LNCAP (cell line): ENCODE data around the gene FANCE.

Experiments
- TF ChIP-seq, protein P1 (sequence below): fragments of 450-650 bp; IDR thresholded peaks from 2 replicates; pipeline ENCODE4 v1.5.1; 2017; ENCODE audit warnings: mild to moderate bottlenecking

Gene FANCE

DNA sequence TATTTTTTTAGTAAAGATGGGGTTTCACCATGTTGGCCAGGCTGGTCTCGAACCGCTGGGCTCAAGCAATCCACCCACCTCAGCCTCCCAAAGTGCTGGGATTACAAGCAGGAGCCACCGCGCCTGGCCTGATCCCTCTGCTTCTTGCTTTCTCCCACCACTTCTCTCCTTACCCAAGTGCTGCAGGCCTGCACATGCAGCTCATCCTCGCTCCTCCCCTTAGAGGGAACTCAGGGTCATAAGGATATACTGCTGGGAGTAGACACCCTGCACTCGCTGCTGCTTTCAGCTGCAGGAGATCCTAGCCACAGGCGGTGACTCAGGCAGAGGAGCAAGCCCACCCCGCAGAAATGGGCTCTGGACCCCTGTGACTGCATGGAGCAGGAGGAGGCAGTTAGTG, 40.0 kb upstream of the FANCE start:
- TF ChIP-seq, protein P1, sequence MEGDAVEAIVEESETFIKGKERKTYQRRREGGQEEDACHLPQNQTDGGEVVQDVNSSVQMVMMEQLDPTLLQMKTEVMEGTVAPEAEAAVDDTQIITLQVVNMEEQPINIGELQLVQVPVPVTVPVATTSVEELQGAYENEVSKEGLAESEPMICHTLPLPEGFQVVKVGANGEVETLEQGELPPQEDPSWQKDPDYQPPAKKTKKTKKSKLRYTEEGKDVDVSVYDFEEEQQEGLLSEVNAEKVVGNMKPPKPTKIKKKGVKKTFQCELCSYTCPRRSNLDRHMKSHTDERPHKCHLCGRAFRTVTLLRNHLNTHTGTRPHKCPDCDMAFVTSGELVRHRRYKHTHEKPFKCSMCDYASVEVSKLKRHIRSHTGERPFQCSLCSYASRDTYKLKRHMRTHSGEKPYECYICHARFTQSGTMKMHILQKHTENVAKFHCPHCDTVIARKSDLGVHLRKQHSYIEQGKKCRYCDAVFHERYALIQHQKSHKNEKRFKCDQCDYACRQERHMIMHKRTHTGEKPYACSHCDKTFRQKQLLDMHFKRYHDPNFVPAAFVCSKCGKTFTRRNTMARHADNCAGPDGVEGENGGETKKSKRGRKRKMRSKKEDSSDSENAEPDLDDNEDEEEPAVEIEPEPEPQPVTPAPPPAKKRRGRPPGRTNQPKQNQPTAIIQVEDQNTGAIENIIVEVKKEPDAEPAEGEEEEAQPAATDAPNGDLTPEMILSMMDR = no peak

DNA sequence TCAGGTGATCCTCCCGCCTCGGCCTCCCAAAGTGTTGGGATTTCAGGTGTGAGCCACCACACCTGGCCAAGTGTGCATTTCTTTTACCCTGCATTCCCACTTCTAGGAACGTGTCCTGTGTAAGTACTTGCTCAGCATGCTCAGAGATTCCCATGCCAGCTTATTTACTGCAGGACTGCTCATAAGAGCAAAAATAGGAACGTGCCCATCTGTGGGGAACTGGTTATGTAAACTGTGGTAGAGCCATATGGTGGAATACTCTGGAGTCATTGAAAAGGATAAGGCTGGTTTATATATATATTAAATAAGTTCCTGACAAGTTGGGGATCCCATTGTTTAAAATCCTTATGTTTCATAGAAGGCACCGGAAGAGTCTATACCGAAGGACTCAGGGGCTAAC, 38.2 kb upstream of the FANCE start:
- TF ChIP-seq, protein P1 = no peak

DNA sequence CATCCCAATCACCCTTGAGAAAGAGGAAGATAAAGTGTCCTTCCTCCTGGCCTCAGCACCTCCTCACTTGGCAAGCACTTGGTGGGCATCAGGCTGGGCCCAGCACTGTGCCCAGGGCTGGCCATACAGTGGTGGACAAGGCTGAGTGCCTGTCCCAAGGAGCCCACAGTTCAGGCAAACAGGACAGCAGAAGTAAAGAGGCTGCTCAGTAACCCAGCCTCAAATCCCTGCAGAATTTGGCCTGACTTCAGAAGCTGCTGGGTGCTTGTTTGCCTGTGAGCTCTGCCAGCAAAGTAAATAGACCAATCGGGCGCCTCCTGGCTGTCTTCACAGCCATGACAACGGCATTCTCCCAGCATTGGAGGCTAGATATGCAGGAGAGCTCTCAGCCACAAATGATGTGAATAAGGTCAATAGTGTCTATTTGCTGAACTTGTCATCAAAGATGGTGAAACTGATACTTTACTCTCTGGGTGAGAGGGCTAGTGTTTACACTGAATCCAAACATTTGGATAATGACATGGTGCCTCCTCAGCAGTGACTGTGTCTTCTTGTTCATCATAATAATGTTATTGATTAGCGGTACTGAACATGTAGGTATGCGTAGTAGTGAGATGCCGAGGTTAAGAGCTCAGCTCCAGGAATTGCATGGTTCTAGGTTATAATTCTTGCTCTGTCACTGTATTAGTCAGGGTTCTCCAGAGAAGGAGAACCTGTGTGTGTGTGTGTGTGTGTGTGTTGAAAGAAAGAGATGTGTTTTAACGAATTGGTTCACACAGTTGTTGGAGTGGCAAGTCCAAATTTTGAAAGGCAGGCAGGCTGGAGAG, 36.9 kb upstream of the FANCE start:
- TF ChIP-seq, protein P1 = peak; percentile 61

DNA sequence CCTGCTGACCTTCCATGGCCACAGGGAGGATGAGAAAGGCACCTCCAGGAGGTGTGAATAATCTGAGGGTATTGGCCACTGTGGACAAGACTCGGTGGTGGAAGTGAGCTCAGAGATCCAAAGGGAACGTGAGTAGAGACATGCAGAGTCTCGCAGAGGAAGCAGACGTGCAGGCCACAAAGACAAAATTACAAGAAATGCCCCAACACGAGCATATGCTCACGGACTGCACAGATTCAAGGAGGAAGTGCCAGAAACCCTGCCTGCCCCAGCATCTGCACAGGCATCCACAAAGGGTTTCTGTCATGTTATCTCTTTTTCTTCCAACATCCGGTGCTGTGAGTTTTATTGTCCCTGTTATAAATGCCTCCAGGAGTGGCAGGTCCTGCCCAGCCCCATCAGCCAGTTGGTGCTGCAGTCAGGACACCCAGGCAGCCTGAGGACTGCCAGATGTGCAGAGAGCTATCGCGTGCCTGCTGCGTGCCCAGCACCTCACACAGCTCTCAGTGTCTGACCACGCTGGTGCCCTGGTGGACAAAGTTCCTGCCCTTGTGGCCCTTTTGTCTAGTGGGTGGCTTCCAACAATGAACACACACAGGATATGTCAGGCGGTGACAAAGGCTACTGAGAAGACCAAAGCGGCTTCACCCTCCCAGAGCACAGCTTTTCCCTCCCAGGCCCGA, 34.0 kb upstream of the FANCE start:
- TF ChIP-seq, protein P1 = no peak

DNA sequence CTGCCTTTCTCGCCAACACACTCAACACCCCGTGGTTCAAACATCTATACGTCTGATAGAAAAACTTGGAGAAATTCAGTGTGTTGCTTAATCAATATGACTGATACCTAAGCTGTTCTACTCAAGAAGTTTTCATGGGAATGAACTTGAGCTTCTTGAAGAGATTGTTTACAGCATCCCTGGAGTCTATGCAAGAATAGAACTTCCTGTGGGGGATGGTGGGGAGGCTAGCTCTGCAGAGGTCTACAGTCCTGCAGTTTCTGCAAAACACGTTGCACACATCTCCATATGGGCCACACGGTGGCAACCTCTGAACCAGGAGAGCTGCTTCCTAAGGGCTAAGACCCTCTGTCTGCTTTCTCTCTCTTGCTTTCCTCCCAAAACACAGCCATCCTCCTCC, 32.7 kb upstream of the FANCE start:
- TF ChIP-seq, protein P1 = no peak

DNA sequence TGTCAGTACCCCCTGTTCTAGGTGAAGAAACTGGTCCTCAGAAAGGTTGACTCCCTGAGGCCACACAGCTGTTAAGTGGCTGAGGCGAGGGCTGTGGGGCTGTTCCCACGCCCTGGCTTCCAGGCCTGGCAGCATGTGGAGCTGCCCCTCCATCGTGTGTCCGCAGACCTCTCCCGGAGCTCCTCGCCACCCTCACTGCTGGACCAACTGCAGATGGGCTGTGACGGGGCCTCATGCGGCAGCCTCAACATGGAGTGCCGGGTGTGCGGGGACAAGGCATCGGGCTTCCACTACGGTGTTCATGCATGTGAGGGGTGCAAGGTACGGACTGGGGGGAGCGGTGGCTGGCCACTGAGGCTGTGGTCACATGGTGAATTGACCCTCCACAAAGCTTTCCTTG, 32.2 kb upstream of the FANCE start:
- TF ChIP-seq, protein P1 = no peak

DNA sequence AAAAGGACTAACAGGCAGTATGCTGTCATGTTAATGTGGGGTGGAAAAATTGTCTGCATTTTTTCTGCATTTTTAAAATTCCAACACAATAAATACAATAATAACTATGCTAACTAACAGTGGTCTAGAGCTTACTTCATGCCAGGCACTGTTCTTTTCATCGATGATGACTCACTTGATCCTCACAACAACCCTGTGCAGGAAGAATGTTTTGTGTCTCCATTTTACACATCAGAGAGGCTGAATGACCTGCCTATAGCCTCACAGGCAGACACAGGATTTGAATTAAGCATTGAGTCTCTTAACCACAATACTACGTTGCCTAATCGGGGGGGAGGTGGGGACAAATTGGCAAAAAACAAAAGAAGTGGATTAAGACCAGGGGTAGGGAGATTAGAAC, 26.9 kb upstream of the FANCE start:
- TF ChIP-seq, protein P1 = no peak
